GM19035 (cell line): ENCODE measurements around the gene COL4A6.

ENCODE experiments used
- ATAC-seq: cut with Tn5 transposase; IDR thresholded peaks from one replicate; pipeline ENCODE4 v1.9.1; 2021; ENCODE audit not compliant: unreplicated experiment

The COL4A6 gene

DNA sequence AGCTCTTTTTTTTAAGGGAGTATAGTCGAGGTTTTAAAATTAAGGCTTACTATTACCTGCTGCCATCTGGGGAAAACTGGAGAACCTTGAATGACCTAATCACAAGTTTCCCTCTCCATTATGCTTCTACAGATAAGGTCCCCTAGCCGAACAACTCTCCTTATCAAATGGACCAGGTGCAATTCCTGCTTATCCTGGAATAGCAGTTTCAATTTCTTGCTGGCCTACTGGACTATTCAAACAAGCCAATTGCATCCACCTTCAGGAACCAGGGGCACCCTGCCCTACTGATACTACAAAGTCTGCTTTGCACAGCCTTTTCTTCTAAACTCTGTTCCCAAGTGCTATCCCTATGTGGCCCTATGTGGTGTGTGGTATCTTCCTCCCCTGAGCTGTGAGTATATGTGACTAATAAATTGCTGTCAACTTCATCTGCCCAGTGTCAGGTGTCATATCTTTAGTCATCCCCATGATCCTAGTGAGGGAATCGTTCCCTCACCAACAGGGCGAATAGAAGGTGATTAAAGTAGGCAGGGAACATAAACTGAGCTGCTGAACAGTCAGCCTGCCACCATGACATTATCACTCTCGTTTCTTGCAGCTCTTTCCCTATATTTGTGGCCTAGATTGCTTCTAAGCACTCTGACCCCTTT lies 218.1 kb downstream of the COL4A6 start:
- no peak for ATAC-seq

DNA sequence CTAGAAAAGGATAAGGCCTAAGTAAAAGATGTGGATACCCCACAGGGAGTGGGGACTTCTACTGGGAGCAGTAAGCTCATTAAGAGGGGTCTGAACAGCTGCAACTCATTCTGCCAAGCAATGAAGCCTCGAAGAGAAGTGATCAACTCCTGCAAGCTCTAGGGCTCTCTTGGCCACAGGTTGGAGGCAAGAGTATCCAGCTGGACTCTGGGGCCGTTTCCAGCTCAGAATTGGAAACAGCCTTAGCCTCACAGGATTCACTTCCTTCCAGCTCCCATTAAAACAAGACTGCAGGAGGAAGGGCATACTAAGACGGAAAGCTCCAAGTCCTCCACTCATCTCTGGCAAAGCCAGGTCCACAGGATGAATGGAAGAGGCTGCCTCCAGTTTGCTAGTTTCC lies 220.3 kb downstream of the COL4A6 start:
- no peak for ATAC-seq

DNA sequence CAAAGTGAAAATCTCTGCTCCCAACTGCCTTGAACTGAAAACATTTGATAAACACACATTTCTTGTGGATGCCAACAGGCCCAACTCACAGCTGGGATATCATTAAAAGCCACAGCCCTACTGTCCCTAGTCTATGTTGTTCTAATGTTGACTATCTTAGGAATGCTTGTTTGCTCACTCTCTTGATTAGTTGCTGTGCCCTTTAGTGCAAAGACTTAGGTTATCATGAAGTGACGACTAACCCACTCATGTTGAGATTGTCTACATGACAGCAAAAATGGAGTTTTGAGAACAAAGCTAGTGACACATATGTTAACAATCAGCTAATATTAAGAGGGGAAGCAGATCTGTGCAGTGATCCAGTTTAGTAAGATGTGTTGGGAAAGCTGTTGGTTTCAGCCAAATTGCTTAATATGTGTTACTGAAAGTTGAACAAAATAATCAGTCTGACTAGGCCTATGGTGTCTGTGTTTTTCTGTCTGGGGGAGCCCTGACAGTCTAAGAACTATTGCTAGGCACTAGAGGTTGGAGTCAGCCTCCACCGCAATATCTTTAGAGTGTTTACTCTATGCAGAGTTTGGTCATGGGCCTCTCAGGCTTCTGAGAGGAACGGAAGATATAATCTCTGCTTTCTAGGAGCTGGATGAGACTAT lies 221.2 kb downstream of the COL4A6 start:
- ATAC-seq, result no peak

DNA sequence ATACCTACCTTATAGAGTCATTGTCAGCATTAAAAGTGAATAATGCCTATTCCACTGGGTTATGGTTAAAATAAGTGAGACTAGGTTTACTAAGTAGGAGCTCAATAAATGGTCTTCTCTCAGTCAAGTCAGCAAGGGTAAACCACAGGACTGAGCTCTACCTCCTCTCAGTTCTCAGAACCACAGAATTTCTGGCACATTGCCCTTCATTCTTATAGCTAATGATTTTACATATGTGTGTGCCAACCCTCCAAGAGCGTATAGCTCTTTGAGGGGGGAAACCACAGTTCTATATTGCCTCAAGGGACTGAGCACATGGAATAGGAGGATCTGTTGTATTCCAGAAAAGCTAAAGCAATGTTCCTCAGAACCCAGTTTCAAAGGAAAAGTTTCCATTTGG lies 221.8 kb downstream of the COL4A6 start:
- ATAC-seq, result no peak

DNA sequence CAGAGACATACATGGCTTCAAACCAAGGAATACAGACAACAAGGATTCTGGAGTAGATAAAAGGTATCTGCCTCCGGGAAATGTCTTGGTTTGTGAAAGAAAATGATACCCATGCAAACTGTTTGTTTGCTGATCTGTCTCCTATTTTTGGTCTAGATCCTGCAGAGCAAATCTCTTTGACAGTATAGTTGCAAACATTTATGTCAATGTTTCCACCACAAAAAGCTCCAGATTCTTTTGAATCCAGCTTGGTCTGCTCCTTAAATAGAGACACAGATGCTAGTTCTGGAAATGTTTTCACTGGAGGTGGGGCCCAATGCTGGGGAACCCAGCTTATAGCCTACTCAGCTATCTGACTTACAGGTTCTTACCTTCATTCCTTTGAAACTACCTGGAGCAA lies 226.9 kb downstream of the COL4A6 start:
- no peak for ATAC-seq

DNA sequence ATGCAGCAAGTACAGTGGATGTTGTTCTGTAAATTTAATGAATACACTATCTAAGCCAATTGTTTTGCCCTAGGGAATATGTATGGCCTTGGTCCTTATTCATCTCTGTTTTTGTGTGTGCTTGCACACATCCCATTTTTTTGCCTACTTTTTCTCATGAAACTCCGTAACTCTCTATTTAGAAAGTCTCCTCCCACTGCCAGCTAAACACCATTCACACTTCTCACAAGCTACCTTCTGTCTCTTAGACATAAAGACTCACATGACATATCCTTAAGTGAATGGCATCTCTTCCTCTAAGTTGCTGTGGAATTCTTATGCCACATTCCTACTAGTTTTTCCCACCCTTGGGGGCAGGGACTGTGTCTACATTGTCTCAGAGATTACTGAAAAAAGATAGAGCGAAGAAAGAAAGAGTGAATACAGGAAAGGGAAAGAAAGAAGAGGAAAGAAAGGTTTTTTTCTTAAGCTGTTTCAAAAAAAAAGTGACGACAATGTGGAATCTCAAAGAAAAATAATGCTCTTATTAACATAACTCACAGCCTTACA lies 229.1 kb downstream of the COL4A6 start:
- no peak for ATAC-seq

DNA sequence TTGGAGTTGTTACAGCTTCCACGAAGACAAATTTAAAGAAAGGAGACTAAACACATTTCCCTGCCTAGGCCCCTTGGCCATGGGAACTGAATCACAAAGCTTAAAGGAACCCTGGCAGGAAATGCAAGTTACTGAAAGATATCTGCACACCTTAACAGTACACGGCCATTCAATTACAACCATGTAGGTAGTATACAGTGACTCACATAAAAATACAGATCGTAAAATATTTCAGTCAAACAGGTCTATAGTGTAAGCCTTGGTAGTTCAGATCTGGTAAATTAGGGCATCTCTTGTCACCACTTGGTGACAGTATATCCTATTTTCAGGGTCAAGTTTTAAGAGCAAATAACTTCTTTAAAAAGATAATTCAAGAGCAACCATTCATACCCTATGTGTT lies 234.7 kb downstream of the COL4A6 start:
- ATAC-seq, result no peak

DNA sequence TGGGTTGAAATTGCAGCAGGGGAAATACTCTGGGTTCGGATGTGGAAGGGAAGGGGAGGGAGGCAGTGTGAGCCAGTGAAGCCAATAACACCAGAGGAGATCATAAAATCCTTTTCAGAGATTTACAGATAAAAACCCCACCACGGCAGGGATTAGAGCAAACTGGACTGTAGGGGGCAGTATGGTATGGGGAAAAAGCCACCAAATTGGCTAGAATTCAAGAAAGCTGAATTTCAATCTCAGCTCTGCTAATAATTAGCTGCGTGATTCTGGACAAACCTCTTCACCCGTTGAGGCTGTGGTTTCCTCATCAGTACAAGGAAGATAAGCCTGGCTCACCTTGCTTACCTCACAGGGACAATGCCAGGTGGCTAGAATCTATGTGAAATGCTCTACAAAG lies 238.5 kb downstream of the COL4A6 start:
- no peak for ATAC-seq

DNA sequence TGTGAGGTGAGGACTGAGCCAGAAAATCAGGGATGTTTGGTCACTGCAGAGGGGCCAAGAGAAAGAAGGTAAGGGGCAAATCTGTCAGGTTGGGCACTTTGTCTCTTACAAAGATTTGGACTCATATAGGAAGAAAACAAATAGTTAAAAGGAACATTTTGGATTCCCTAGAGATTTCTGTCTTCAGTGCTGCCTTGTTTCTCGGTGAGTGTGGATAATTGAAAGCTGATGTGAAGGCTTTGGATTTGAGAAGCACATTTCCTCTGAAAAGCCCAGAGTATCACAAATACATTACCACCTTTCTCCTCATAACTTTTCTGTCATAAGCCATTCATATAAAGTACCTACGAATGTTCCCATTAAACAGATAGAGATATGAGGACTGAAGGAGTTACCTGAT lies 239.2 kb downstream of the COL4A6 start:
- no peak for ATAC-seq

- no peak for ATAC-seq
Observed at GRCh38 chrX:108198420-108198819, 239.8 kb downstream of the COL4A6 start.

DNA sequence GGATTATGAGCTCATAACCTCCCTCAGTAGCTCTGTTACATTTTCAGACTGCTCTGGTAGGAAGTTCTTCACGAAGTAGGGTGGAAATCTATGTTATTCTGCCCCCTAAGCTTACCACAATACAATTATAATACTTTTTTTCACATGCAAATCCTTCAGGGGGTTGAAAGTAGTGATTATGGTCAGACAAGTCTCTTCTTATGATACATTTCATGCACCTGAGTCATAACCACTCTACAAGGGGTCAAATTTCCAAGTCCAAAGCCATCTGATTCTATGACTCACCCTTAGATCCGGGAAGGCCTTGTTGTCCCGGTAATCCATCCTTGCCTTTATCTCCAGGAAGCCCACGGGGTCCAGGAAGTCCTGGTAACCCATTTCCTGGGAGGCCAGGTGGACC lies 251.4 kb downstream of the COL4A6 start:
- ATAC-seq, result no peak

DNA sequence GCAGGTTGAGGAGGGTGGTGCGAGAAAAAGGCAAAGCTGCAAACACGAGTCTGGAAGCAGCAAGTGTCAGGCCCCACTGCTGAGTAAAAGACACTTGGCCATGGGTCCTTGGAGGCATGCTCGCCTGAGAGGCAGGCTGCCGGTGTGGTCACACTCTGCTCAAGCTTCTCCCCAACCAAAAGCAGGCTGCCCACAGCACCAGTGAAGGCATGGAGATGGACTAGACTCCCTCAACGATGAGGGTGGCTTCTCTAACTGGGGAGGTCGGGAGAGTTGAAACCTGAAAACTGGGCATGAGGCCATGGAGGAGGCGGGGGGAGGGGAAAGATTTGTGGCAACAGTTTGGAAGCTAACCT lies 260.1 kb downstream of the COL4A6 start:
- no peak for ATAC-seq

GRCh38 chrX:108177351-108178142 lies 260.7 kb downstream of the COL4A6 start:
- no peak for ATAC-seq

GRCh38 chrX:108173874-108174273 lies 264.3 kb downstream of the COL4A6 start:
- no peak for ATAC-seq

GRCh38 chrX:108171671-108172070 lies 266.6 kb downstream of the COL4A6 start:
- ATAC-seq, result no peak

- ATAC-seq, result no peak
Observed at GRCh38 chrX:108169768-108170167, 268.5 kb downstream of the COL4A6 start.

DNA sequence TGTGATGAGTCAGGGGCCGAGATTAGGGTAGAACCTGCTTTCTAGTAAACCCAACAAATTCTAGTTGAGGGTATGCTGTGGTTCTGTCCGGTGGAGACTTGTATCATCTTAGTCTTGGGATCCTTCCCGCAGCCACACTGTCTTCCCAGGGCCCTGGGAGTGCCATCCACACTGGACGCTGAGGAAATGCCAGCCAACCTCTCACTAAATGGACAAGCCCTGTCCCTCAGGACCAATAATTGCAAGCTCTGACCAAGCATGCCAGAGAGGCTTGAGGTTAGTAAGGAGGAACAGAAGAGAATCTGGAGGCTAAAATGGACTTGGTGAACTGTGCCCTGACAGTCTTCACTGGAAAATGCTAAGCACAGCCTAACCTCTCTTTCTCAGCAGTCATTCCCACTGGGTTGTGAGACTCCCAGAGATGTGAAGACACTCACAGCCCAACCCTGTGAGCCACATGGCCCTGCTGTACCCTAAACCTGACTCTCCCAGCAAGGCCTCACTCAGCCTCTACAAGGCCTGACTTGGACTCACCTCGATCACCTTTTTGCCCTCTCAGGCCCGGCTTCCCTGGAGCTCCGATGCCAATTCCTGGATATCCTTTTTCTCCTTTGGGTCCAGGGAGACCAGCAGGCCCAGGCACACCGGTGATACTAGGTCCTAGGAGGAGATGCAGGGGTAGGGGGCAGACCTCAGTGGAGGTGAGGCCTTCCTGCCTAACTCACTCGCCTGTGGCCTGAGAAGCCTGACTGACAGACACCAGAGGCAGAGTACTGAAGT lies 269.1 kb downstream of the COL4A6 start:
- ATAC-seq, result no peak

- no peak for ATAC-seq
Observed at GRCh38 chrX:108167211-108167872, 270.9 kb downstream of the COL4A6 start.

DNA sequence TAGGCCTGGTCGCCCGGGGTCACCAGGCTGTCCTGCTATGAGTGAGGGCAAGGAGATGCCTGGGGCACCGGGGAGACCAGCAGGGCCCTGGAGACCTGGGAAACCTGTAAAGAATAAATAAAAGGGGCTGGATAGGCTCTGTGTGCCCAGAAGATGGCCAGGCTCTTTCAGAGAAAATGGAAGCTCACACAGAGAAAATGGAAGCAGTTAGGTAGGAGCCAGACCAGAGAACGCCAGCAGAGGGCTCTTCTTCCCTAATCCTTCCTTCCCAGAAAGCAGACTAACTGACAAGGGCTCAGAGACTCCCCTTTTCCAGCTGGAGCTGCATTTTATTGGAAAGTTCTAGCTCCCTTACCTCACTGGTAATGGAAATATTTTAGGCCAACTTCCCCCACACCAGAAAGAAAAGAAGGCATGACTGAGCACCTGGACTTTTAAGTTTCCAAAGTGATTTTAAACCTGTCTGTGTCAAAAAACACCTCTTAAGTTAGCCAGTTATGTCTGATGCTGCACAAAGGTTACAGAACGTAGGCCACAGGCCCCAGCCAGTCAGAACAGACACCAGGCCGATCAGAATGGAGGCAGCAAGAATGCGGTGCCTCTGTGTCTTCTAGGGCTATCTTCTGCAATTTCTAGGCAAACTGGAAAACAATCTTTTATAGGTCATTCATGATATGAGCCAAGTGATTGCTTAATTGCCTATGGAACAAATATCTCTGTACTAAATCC lies 272.7 kb downstream of the COL4A6 start:
- ATAC-seq, result no peak
